ENCODE results near the gene STIM2.
"Not testable (repeated sequence)": the region's sequence is repeated elsewhere in the genome, so short reads cannot be mapped to it uniquely, and the experiment has no call there.

STIM2 gene

DNA sequence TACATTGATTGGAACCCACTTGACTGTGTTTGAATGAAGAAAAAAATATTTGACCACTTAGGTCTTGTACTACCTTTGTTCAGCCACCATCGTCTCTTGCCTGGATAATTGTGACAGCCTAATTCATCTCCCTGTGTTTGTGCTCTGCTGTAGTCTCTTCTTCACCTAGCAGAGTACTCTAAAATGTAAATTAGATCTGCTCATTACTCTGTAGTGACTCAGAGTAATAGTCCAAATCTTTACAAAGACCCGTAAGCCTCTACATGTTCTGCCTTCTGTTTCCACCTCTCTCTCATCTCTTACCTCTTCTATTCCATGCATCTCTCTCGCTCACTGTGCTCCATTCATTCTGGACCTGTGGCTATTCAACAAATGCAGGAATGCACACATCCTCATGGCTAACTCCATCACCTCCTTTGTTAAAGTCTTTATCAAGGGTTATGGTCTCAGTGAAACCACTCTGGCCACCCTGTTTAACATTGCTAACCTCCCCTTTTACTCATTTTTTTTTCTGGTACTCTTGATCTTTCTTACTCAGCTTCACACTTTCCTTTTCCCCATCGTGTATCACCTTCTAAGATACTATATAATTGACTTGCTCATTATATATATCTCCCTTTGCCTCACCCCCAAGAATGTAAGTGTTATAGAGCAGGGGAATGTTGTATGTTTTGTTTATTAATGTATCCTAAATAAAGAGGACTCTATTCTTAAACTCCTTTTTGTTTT is 98.4 kb downstream of the STIM2 start:
- DNase-seq, result no peak

DNA sequence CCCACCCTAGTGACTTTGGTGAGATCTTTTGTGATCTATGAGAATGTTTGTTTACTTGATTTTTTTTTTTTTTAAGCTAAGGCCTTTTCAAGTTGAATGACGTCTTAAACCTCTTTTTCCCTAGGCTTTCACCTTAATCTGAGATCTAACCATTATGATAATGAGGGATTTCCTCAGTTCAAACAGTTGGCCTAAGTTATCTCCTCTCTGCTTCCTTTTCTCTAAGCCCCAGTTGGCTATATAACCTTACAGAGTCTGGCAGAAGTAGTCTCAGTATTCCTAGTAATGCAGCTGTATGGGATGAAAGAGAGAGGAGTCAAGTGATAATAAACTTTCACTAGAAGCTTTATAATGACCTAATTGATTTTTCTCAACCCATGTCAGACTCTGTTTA is 99.0 kb downstream of the STIM2 start:
- no peak for DNase-seq

DNA sequence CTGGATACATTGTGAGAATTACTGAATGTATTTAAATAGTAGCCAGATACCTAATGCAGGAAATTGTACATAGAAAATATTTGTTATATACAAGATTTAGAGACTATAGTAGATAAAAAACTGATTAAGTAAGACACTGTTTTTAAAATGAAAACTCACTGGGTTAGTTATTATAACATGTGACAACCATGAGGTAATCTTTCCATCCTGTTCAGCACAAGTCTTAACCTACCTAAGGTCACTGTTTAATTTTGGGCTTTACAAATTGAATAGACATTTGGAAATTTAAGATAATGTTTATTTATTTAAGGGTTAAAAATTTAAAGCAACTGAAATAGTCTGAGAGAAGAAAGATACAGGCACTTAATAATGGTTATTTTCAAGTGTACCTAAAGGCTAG is 102.1 kb downstream of the STIM2 start:
- DNase-seq, result no peak

DNA sequence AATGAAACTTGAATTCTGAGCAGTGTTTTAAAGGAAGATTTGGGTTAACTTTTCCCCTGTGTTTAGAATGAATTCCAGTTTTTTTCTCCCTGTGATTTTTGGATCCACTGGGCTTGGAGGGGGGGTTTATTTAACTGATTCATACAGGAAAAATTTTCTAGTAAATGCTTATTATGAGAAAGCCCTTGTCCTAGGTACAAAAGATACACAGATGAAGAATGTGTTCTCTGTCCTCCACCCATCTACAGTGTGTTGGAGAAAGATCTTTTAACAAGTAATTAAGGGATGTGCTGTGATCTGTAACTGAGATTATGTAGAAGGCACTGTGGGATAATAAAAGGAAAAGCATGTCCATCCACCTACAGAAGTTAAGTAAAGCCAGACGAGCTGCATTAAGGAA is 103.9 kb downstream of the STIM2 start:
- DNase-seq, result no peak

DNA sequence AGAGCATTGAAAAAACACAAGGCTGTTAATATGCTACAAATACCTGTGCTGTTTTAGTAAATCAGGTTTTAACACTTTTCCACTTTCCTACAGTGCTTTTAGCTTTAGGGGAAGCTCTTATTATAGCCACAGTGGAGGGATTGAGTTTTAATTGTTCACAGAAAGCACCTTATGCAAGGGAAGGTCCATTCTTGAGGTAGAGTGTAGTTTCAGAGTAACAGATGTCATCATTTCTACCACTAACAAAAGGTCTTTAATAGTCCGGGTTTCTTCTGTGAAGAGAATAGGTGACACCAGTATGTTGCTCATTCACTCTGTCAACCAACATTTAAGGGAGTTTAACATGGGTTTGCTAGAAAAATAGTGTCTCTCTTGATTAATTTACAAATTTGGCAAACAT is 104.4 kb downstream of the STIM2 start:
- DNase-seq, result no peak

DNA sequence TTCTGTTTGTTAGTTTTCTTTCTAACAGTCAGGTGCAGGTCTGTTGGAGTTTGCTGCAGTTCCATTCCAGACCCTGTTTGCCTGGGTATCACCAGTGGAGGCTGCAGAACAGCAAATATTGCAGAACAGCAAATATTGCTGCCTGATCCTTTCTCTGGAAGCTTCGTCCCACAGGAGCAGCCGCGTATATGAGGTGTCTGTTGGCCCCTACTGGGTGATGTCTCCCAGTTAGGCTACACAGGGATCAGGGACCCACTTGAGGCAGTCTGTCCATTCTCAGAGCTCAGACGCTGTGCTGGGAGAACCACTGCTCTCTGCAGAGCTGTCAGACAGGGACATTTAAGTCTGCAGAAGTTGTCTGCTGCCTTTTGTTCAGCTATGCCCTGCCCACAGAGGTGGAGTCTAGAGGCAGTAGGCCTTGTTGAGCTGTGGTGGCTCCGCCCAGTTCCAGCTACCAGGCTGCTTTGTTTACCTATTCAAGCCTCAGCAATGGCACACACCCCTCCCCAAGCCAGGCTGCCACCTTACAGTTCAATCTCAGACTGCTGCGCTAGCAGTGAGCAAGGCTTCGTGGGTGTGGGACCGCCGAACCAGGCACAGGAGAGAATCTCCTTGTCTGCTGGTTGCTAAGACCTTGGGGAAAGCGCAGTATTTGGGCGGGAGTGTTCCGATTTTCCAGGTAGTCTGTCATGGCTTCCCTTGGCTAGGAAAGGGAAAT is 115.0 kb downstream of the STIM2 start:
- not testable (repeated sequence) for DNase-seq

DNA sequence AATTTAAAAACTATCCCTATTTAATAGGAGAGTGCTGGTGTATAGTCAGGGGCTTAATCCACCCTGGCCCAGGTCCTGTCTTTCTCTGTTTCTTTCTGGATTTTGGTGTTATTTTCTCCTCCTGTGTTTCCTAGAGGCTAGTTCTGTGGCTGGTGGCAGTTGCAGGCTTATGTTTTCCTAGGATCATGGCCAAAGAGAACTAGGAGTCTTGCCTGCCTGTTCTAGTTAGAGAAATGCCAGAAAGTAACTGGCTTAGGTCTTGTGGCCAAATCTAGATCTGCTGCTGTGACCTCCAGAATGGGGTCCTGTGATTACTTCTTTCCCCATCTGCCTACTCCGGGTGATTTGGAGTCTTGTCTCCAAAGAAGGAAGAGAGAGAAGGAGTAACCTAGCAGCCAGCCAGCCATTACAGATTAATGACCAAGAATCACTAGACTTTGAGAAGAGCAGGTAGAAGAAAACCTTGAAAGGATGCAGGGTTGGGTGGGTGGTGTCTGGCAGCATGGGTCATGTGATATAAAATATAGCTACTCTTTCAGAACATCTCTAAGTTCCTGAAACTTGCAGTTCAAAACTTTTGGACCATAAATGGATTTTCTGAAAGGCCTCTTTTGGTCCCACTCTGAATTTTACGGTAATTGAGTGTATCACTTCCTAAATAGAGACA is 117.9 kb downstream of the STIM2 start:
- no peak for DNase-seq

DNA sequence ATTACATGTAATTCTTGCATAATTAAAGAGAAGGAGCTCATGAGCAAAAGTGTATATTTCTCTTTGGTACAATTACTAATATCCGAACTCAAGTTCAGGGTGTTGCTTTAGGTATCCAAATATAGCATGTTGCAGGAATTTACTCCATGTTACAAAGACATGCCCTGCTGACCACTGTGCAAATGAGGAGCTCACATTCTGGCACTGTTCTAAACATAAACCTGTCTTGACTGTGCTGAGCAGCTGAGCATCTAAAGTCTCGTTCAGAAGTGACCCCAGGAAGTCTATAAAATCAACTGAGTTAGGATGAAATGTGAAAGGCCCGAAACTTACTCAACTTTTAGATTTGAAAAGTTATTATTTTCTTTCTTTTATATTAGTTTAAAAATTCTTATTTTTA is 124.3 kb downstream of the STIM2 start:
- DNase-seq, result no peak

DNA sequence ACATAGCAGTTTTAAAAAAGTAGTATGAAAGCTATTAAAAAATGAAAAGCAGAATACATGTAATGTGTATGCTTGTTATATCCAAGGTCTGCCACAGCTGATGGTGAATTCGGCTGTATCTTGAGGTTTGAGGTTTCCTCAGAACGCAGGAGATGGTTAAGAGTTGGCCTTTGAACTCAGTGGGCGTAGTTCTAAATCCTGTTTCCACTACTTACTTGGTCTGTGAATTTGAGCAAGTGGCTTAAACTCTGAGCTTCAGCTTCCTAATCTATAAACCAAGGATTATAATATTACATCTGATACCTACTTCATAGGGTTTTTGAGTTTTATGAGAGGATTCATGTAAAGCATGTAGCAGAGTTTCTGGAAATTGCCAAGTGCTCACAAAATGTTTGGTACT is 125.2 kb downstream of the STIM2 start:
- DNase-seq, result no peak

DNA sequence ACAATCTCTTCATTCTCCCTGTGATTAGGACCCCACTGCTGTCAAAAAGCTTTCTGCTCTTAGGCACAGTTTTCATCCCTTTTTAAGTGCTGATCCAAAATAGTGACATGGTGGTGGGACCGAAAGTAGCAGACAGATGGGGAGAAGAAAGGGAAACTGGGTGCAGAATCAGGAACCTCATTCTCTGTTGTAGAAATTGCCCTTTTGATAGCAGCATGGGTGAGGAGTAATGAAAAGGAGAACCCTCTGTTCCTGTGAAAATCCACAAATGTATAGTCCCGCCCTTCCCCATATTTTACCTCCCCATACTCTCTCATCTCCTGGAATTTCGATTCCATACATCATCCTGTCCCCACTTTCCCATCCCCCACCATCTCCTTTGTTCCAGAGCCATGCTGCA is 126.5 kb downstream of the STIM2 start:
- DNase-seq, result no peak

DNA sequence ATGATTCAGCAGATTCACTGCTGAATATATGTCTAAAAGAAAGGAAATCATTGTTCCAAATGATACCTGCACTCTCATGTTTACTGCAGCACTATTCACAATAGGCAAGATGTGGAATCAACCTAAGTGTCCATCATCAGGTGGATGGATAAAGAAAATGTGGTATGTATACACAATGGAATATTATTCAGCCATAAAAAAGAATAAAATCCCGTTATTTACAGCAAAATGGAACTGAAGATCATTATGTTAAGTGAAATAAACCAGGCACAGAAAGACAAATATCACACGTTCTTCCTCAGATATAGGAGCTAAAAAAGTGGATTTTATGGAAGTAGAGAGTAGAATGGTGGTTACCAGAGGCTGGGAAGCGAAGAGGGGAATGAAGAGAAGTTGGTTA is 130.4 kb downstream of the STIM2 start:
- no peak for DNase-seq

DNA sequence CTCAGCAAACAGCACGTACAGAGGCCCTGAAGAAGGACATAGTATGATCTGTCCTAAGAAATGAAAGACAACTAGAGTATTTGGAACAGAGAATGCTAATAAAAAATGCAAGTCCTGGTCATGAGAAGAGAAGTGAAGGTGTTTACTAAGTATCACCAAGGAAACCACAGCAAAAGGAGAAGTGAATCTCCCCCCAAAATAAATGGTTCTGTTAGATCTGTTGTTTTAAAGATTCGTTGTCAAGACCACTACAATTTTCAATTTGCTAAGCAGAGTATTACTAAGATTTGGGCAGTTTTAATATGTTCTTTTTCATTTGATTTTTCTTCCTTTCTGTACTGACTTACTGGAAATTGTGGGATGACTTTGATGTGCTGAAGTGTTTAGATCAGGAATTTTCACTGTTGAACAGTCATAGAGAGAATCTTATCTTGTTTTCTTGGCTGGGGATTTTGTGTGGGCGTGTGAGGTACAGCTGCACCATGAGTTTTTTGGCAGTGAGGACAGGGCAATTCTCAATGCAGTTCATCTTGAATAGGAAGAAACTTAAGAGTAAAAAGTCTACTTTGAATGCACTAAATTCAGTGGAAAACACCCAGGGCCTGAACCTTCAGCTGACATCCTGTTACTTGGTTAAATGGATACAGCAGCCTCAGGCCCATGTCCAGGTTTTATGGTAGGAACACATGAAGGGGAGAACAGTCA is 132.2 kb downstream of the STIM2 start:
- DNase-seq, result no peak

DNA sequence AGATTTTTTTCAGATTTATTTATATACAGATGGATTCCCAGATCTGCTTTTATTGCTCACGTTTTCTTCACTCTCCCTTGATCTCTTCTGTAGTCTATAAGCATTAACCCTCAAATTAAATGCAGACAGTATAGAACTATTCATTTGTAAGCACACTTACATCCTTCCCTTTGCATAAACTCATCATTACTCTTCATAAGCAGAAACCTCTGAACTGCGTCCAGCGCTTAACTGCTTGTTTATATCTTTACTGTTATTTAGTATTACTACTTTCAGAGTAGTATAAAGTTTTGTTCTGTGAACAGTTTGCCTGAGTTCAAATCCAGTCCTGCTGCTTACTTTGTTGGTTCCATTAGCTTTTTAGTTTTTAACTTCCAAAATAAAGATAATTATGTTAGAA is 132.9 kb downstream of the STIM2 start:
- DNase-seq, result no peak

DNA sequence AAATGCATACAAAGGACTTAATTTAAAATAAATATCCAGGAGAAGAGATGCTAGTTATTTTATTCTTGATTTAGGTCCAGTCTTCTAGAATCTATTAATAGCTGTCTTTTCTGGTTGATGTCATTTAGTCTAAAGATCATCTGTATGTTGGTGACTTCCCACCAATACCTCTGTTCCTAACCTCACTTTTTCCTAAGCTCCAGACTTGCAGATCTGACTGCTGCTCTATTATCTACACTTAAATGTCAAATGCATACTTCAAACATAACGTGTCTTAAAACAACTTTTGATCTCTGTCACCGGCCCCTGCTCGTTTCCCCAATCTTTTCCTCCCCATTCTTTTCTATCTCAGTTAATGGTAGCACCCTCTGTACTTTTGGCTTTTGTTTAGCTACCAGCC is 133.3 kb downstream of the STIM2 start:
- no peak for DNase-seq

DNA sequence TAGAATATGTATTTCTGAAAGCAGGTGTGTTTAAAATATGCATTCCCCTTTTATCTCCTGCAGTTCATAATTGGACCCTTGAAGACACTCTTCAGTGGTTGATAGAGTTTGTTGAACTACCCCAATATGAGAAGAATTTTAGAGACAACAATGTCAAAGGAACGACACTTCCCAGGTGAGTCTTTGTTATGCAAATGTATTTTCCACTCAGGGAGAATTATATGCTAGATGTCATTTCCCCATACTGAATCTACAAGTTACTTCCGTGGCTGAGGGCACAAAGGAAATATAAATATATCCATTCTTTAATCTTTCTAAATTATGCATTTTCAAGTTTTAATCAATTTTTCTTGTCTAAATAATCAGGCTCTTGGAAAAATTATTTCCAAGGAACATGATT is 134.7 kb downstream of the STIM2 start:
- DNase-seq, result no peak

DNA sequence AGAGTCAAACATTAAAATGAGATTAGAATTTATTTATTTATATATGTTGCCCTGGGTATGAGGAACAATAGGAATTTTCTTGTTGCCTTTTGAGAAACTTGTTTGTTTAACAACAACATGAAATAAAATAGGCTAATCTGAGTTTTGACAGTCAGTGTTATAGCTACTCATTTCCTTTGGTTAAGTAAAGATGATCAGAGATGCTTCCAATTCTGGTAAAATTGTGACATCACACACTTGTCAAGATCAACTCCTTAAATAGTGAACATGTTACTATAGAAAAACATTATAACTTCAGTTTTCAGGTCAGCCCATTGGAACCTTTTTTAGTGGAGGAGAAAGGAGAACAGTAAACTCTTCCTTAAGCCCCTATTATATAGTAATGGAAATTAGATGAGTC is 136.1 kb downstream of the STIM2 start:
- DNase-seq, result no peak

DNA sequence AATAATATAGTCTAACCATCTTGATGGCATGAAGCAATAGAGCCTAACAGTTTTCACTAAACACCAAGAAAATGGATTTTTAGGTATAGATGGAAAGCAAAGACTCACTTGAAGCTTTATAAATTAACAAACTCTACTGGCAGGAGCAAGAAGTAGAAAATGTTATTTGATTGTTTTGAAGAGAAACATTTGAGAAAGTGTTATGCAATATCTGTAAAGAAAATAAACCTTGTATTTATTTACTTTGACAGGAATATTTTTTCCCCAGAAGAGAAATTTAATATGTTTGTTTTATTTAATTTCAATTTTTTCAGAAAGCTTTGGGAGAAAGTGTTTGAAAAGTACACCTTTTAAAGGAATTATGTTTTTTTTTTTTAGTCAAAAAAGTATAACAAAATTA is 139.0 kb downstream of the STIM2 start:
- no peak for DNase-seq

DNA sequence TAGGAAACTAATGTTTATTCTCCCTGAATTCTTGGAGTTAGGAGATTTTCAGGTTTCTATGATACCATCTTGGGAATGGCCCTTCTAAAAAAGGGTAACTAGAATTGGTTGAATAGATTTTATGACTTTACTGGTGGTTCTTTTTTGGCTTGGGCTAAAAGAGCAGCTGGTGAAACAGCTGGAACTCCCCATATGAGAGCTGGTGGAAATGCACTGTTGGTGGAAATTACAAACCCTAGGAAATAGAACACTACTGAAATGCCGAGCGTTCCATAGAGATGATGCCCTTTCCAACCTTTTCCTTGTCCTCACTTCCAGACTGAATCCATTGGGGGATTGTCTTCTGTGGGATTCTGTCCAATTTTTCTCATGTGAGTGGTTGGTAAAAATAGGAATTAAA is 139.5 kb downstream of the STIM2 start:
- no peak for DNase-seq

DNA sequence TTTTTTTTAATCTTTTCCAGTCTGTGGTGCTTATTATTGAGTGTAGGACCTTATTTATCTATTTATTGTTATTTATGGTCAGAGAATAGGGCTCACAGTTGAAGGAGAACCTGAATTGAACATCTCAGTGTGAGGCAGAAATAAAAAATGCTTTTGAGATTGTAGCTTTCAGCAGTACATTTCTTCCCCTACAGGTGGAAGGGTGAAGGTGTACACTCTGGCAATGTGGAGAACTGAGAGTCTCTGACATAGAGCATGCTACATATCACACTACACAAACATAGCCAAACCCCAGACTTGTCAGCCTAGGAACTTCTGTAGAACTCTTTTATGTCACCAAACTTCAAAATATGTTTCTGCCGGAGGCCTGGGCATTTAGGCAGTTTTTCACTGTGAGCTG is 140.2 kb downstream of the STIM2 start:
- no peak for DNase-seq

DNA sequence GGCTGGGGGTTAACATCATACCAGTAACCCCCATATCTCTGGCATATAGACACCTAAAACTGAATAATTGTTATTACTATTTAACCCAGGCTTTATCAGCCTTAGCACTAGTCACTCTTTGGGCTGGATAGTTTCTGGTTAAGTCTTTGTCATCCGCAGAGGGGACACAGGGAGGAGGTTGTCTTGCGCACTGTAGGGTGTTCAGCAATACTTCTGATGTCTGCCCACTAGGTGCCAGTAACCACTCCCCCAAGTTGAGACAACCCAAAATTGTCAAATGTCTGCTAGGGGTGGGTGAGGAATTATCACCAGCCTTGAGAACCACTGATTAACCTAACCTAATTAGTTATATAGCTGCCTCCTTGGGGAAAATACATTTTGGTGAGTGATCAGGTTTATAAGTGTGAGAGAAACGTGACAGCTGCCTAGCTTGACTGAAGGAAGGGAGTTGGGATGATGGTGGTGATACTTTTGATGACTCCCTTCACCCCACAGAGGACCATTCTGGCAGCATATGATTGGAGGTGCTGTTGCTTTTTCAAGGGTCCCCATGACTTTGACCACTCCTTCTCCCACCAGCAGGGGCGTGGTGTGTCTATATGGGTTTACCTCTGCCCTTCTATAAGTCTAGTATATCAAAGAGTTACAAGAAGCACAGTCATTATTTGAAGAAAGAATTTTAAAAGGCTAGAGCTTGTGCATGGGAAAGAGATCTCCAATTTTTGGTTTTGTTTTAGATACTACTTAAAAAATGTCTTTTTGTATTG is 140.9 kb downstream of the STIM2 start:
- DNase-seq, result no peak

DNA sequence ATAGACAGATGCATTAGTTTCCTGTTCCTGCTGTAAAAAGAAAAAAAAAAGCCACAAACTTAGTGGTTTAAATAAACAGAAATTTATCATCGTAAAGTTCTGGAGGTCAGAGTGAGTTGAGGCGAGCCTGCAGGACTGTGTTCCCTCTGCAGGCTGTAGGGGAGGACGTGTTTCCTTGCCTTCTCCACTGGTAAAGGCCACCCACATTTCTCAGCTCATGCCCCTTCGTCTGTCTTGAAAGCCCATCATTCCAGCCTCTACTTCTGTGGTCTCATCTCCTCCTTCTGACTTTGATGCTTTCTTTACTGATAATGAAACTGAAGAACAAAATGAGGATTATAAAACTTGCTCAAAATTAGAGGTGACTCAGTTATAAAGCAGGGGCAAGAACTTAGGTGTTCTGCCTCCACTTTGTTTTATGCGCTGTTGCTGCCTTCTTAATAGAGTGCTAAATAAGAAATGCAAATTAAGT is 143.0 kb downstream of the STIM2 start:
- DNase-seq, result no peak

DNA sequence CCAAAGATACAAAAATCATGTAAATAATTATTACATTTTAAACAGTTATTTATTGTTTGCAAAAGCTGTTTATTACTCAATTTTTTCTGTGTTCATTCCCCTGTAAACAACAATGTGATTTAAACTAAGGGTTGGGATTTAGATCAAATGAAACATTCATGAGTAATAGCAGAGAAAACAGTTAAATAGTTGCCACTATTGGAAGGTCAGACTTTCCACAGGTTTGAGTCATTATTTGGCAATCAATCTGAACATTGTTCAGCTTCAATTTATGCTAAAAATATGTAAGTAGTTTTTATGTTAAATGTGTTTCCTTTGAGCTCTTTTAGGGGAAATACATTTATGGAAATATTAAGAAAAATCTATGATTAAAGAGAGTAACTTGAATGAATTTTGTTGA is 144.9 kb downstream of the STIM2 start:
- no peak for DNase-seq
